GM21423 (cell line): Measurements from ENCODE around the gene NR3C2.
"Not testable (repeated sequence)": the region's sequence is repeated elsewhere in the genome, so short reads cannot be mapped to it uniquely, and the experiment has no call there.

Experiments used
- ATAC-seq: cut with Tn5 transposase; IDR thresholded peaks from one replicate; pipeline ENCODE4 v1.9.1; 2021; ENCODE audit warnings: mild to moderate bottlenecking, moderate library complexity; ENCODE audit not compliant: unreplicated experiment

NR3C2 gene

GRCh38 chr4:148182230-148182911 lies 259.8 kb downstream of the NR3C2 start:
- ATAC-seq = no peak

- ATAC-seq = no peak
Measured at GRCh38 chr4:148173397-148174017, 268.7 kb downstream of the NR3C2 start.

GRCh38 chr4:148171596-148171995 lies 270.6 kb downstream of the NR3C2 start:
- ATAC-seq = no peak

- no peak for ATAC-seq
Measured at GRCh38 chr4:148170408-148171365, 271.5 kb downstream of the NR3C2 start.

GRCh38 chr4:148166132-148166591 lies 276.1 kb downstream of the NR3C2 start:
- ATAC-seq = no peak

GRCh38 chr4:148164557-148164956 lies 277.7 kb downstream of the NR3C2 start:
- ATAC-seq = no peak

GRCh38 chr4:148162991-148163390 lies 279.2 kb downstream of the NR3C2 start:
- no peak for ATAC-seq

- ATAC-seq = no peak
Measured at GRCh38 chr4:148162519-148162918, 279.7 kb downstream of the NR3C2 start.

- no peak for ATAC-seq
Measured at GRCh38 chr4:148161601-148162000, 280.6 kb downstream of the NR3C2 start.

GRCh38 chr4:148159793-148160192 lies 282.4 kb downstream of the NR3C2 start:
- no peak for ATAC-seq

- ATAC-seq = no peak
Measured at GRCh38 chr4:148154769-148155168, 287.4 kb downstream of the NR3C2 start.

GRCh38 chr4:148152868-148153625 lies 289.2 kb downstream of the NR3C2 start:
- no peak for ATAC-seq

- ATAC-seq = no peak
Measured at GRCh38 chr4:148151806-148152205, 290.4 kb downstream of the NR3C2 start.

GRCh38 chr4:148145475-148145874 lies 296.7 kb downstream of the NR3C2 start:
- no peak for ATAC-seq

- ATAC-seq = no peak
Measured at GRCh38 chr4:148143174-148143573, 299.0 kb downstream of the NR3C2 start.

- no peak for ATAC-seq
Measured at GRCh38 chr4:148141501-148141900, 300.7 kb downstream of the NR3C2 start.

- no peak for ATAC-seq
Measured at GRCh38 chr4:148126825-148127224, 315.4 kb downstream of the NR3C2 start.

GRCh38 chr4:148124512-148124911 lies 317.7 kb downstream of the NR3C2 start:
- no peak for ATAC-seq

- not testable (repeated sequence) for ATAC-seq
Measured at GRCh38 chr4:148123161-148123560, 319.1 kb downstream of the NR3C2 start.

GRCh38 chr4:148120216-148120615 lies 322.0 kb downstream of the NR3C2 start:
- no peak for ATAC-seq

GRCh38 chr4:148118633-148119032 lies 323.6 kb downstream of the NR3C2 start:
- ATAC-seq = no peak
